GM21423 (cell line): ENCODE results near the gene PGM5.

Source experiments
- ATAC-seq: cut with Tn5 transposase; IDR thresholded peaks from one replicate; pipeline ENCODE4 v1.9.1; 2021; ENCODE audit warnings: mild to moderate bottlenecking, moderate library complexity; ENCODE audit not compliant: unreplicated experiment

Gene PGM5

GRCh38 chr9:68530618-68531017 is 174.2 kb downstream of the PGM5 start:
- ATAC-seq: no peak

GRCh38 chr9:68532131-68532530 is 175.7 kb downstream of the PGM5 start:
- no peak for ATAC-seq

- no peak for ATAC-seq
These were observed 177.3 kb downstream of the PGM5 start for GRCh38 chr9:68533678-68534077.

- no peak for ATAC-seq
These were observed 180.6 kb downstream of the PGM5 start for GRCh38 chr9:68536876-68537615.

GRCh38 chr9:68537616-68537880 is 181.1 kb downstream of the PGM5 start:
- no peak for ATAC-seq

GRCh38 chr9:68538200-68538599 is 181.8 kb downstream of the PGM5 start:
- ATAC-seq: no peak

GRCh38 chr9:68540712-68541535 is 184.5 kb downstream of the PGM5 start, which contains the start of gene TMEM252:
TMEM252 (minus strand) TSS chr9:68540883; CDS start chr9:68540814, 69 bp downstream.
- no peak for ATAC-seq

- ATAC-seq: no peak
These were observed 185.2 kb downstream of the PGM5 start for GRCh38 chr9:68541568-68541967.

- ATAC-seq: peak; percentile 29
These were observed 188.8 kb downstream of the PGM5 start for GRCh38 chr9:68545033-68545705.

- ATAC-seq: peak; percentile 84
These were observed 190.4 kb downstream of the PGM5 start for GRCh38 chr9:68546596-68547390.

GRCh38 chr9:68547417-68547816 is 191.0 kb downstream of the PGM5 start:
- ATAC-seq: no peak

GRCh38 chr9:68548241-68548640 is 191.8 kb downstream of the PGM5 start:
- no peak for ATAC-seq

GRCh38 chr9:68551191-68551590 is 194.8 kb downstream of the PGM5 start:
- no peak for ATAC-seq

- no peak for ATAC-seq
These were observed 196.5 kb downstream of the PGM5 start for GRCh38 chr9:68552700-68553476.

- no peak for ATAC-seq
These were observed 199.2 kb downstream of the PGM5 start for GRCh38 chr9:68555437-68556150.

GRCh38 chr9:68558545-68558944 is 202.1 kb downstream of the PGM5 start:
- no peak for ATAC-seq

GRCh38 chr9:68560071-68560844 is 203.8 kb downstream of the PGM5 start:
- no peak for ATAC-seq

- no peak for ATAC-seq
These were observed 206.1 kb downstream of the PGM5 start for GRCh38 chr9:68562461-68562860.

GRCh38 chr9:68567565-68567964 is 211.2 kb downstream of the PGM5 start:
- no peak for ATAC-seq
